ENCODE results near the gene RNF157.
"Not testable (repeated sequence)": the region's sequence is repeated elsewhere in the genome, so short reads cannot be mapped to it uniquely, and the experiment has no call there.

RNF157 gene

GRCh38 chr17:76252967-76253766 lies 12.9 kb upstream of the RNF157 start:
- DNase-seq, result not testable (repeated sequence)

DNA sequence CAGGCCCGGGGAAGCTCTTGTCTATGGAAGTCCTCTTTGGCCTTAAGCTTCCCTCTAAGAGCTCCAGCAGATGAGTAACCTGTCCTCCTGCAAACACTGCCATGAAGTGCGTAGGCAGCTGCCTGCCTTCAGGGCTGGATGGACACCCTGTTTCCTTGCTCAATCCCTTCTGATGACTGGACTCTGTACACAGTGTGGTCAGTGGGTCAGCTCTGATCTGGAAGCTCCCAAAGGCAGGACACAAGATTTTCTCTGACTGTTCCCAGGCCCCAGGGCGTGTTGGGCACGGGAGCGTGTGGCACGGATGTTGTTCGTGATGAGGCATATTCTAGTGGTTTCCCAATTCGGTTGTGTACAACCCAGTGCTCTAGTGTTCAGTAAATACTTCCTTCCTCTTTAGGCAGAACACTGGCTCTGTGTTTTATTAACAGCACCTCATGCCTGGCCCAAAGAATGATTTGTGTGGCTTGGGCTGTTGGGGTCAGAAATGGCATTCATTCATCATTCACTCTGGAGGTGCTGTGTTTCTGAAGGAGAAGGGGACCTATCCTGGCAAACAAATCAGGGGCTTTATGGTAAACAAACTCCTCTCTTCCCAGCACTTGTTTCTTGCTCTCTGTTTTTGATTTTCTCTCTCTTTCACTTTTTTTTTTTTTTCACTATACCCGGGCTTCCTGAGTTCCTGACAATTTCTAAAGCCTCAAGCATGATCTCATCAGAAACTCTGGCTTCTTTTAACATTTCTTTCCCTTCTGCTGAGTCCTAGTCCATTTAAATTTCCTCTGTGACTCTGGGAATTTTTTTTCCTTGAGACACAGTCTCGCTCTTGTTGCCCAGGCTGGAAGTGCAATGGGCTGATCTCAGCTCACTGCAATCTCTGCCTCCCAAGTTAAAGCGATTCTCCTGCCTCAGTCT lies 12.0 kb upstream of the RNF157 start:
- no peak for DNase-seq

GRCh38 chr17:76251478-76252039 lies 11.3 kb upstream of the RNF157 start:
- DNase-seq, result no peak

DNA sequence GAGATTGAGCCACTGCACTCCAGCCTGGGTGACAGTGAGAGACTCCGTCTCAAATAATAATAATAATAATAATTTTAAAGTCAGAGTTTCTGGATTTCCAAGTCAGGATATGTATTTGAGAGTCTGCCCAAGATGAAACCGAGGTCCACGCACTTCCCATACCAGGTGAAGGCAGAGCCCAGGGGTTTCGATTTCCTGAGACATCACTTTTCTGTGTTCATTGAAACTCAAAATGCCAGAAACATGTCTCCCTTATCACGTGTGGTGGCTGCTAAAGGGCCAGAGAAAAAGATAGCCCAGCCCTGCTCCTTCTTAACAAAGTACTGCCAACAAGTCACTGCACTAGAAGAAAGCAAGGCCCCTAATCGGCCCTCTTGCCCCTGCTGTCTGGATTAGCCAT lies 9.8 kb upstream of the RNF157 start:
- no peak for DNase-seq

DNA sequence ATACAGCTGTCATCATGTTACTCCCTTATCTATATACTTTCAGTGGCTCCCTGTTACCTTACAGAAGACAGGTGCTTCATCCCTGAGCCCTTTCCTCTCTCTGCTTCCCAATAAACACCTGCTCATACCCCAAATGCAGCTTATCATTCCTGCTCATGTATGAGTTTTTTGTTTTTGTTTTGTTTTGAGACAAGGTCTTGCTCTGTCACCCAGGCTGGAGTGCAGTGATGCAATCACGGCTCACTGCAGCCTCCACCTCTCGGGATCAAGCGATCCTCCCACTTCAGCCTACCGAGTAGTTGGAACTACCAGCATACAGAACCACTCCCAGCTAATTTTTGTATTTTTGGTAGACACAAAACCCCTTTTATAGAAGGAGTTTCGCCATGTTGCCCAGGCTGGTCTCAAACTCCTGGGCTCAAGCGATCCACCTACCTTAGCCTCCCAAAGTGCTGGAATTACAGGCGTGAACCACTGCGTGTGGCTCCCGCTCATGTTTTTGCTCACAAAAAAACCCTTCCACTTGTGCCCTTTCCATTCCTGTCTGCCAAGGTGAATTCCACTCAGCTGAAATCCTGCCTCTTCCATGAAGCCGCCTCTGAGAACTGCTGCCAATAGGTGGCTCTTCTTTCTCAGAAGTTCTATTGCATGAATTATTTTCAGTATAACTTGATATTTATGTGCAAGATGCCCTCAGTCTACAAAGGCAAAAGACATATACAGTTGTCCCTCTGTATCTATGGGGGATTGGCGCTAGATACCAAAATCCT lies 7.9 kb upstream of the RNF157 start:
- no peak for DNase-seq

DNA sequence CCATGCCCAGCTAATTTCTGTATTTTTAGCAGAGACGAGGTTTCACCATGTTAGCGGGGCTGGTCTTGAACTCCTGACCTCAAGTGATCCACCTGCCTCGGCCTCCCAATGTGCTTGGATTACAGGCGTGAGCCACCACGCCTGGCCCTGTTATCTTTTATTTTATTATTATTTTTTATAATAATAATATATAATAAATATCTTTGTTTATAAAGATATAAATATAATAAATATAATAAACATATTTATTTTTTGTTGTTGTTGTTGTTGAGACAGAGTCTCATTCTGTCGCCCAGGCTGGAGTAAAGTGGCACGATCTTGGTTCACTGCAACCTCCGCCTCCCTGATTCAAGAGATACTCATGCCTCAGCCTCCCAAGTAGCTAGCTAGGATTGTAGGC lies 7.0 kb upstream of the RNF157 start:
- DNase-seq, result no peak

DNA sequence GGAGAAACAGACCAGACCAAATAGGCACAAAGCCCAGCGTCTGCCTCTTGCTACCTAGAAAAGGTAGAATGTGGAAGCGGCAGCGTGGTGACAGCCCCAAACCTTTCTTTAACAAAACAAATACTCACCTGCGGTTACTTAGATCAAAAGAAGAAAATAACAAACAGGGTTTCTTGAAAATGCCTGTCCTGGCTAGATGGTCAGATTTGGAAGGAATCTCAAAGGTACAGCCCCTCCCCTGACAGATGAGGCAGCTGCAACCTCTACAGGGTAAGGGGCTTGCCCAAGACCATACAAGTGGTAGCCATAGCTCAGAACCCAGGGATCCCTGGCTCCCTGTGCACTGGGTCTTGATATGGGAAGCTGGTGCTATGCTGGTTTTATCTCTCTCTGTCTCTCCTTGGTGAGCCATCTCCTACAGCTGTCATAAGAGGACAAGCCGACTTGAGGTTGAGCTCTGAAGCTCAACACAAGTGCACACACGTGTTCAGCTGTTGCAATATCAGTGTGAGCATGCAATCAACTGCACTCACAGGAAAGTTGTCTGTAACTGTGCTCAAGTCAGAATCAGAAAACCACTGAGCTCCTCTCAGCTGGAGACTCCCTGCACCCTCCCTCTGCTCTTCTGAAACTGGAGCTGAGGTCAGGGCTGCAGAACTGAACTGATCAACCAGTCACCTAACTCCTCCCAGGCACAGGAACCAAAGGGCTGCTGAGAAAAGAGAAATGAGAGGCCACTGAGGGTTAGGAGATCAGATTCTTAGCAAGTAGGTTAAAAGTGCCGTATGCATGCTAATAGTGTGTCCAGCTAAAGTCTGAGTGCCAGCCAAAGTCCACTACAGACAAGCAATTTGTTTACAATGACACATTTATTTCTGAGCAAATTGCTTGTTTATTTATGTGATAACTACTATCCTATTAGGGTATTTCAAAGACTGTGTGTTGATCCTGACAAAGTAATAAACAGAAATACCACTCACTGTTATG lies 6.1 kb upstream of the RNF157 start:
- DNase-seq, result no peak

DNA sequence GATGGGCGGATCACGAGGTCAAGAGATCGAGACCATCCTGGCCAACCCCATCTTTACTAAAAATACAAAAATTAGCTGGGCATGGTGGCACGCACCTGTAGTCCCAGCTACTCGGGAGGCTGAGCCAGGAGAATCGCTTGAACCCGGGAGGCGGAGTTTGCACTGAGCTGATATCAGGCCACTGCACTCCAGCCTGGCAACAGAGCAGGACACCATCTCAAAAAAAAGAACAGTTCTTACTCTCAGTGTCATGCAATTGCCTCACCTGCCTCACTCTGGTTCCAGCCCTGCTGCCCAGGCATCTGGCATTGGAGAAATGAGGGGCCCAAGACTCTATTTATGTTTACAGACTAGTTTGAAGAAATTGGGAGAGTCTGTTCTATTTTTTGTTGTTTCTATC lies 4.4 kb upstream of the RNF157 start:
- not testable (repeated sequence) for DNase-seq

DNA sequence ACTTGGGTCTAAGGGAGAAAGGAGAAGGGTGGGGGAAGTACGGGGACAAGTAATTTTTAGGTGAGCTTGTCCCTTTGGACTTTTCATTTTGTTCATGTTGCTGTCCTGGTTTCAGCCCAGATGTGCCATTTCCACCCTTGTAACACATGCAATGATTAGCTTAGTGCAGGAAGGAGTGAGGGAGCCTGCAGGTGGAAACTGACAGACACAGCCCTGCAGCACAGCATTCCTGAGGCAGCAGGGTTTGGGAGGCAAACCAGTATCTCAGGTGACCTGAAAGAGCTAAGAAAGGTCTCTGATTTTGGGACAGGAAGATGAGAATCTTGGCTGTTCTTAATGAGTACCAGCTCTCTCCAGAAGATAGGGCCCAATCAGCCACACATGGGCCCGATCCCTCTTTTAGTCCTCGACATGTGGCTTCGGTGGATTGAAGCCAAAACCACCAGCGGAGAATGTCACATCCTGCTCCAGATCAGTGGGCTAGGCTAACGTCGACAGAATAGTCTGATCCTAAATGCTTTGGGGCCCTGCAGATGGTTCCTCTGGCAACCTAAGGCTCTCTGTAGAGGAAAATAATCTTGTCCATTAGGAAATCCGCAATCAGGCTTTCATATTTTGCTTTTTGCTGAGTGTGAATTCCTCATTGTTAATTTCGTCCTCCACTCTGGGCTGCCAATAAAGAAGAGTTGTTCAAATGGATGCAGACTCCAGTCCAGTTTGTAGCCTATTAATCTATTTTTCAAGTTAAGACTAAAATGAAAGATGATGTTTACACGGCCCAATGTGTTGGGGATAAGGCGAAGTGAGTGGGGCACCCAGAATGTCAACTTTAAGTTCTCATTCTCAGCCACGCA lies 3.8 kb upstream of the RNF157 start:
- no peak for DNase-seq

- DNase-seq, result no peak
These were observed 1.5 kb upstream of the RNF157 start for GRCh38 chr17:76241691-76242255.

GRCh38 chr17:76241204-76241538 lies 878 bp upstream of the RNF157 start:
- DNase-seq, result no peak

DNA sequence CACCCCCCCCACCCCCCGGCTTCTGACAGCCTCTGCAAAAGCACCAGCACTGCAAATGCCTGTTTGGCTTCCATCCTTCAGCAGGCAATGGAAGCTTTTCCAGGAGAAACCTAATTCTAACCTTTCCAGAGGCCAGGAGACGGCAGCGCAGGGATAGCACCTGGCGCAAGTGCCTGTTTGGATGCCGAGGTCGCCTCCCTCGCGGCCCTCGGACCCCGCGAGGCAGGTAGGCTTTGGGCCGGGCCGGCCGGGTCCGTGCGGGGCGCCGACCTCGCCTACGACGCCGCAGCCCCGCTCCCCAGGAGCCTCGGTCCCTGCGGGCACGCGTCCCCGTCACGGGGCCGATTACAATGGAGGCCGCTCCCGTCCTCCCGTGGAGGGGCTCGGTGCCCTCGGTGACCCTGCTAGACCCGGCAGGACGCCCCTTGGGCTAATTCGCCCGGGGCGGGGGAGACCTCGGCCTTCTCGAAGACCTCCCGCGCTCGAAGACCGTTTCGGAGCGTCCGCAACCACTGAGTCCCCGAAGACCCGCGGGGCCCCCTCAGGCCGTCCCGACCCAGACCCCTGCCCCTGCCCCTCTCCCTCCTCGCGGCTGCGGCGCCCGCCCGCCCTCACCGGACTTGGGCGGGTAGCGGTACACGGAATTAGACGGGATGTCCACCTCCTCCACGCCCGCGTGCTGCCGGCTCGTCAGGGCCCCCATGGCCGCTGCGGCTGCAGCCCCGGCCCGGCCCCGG lies 587 bp downstream of the RNF157 start:
- no peak for DNase-seq

DNA sequence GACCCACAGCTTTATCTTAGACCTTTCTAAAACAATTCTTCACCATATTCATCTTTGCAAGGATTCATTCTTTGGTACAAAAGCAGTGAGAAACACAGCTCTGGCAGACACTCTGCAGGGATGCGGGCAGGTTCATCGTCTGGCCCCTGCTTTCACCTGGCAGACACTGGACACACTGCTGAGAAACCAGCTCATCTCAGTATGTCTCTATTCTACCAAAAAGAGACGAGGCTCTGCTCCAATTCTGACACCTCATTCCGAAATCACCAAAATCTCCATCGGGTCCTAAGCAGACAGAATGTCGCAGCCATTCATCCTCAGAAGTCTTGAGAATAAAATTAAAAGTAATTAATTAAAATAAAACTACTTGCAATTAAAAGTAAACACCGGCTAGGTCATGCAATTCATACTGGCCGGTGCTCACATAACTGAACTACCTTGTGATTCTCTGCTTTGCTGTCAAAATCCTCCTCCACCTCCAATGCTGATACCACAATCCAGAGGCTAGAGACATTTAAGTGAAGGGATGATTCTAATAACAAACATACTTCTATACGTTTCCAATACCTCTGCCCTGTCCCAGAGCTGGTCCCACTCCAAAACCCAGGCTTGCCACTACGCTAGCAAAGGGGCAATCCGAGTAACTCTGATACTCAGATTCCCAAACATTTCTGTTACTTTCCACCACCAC lies 1.3 kb downstream of the RNF157 start:
- no peak for DNase-seq

GRCh38 chr17:76237859-76238313 lies 2.4 kb downstream of the RNF157 start:
- DNase-seq, result no peak

DNA sequence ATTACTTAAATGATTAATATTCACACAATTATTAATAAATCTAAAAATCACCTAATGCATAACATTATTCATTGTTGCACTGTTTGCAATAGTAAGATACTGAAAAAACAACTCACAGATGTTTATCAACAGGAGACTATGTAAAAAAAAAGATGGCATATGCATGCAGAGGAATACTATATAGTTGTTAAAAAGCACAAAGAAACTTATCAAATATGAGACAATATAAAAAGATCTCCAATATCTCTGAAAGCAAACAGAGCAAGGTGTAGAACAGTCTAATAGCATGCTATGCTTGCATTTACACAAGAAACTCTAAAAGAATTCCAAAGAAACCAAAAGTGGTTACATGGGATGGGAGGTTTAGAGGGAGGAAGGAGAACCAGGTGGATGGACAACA lies 3.7 kb downstream of the RNF157 start:
- DNase-seq, result no peak

DNA sequence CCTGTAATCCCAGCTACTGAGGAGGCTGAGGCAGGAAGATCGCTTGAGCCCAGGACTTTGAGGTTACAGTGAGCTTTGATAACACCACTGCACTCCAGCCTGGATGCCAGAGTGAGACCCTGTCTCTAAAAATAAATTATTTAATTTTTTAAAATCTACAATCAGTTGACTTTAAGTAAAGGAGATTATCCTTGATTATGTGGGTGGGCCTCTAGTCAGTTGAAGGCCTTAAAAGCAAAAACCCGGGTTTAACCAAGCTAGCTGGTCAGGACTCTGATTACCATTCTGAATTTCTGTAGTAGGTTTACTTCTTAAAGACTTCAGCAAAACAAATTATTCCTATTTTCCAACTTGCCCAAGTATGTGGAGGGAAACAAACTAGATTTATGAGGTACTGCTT lies 4.4 kb downstream of the RNF157 start:
- DNase-seq, result no peak

DNA sequence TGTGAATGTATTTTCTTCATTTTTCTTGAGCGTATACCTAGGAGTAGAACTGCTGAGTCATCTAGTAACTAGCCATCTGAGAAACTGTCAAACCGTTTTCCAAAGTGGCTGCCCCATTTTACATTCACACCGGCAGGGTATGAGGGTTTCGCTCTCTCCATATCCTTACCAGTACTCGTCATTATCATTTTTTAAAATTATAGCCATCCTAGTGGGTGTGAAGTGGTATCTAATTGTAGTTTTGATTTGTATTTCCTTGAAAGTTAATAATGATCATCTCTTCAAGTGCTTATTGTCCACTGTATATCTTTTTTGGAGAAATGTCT lies 6.0 kb downstream of the RNF157 start:
- no peak for DNase-seq

- no peak for DNase-seq
These were observed 6.5 kb downstream of the RNF157 start for GRCh38 chr17:76233588-76234353.

All from activated CD4-positive, alpha-beta T cell treated with anti-CD3 and anti-CD28 coated beads for 1 hour (primary cell).